ENCODE results near the gene LAIR2.

LAIR2 gene

GRCh38 chr19:54502518-54503048 is at the start of gene LAIR2:
LAIR2 (plus strand) TSS chr19:54502831; CDS start chr19:54502919, 88 bp downstream.
- DNase-seq = no peak

- no peak for DNase-seq
Observed at GRCh38 chr19:54453921-54454780, 48.5 kb upstream of the LAIR2 start.

GRCh38 chr19:54454781-54455675 is 47.6 kb upstream of the LAIR2 start:
- DNase-seq = no peak

- DNase-seq = no peak
Observed at GRCh38 chr19:54455786-54456422, 46.7 kb upstream of the LAIR2 start.

GRCh38 chr19:54456423-54457373 is 45.9 kb upstream of the LAIR2 start:
- DNase-seq = no peak

- DNase-seq = no peak
Observed at GRCh38 chr19:54457773-54458647, 44.6 kb upstream of the LAIR2 start.

- DNase-seq = no peak
Observed at GRCh38 chr19:54458648-54459281, 43.9 kb upstream of the LAIR2 start.

- no peak for DNase-seq
Observed at GRCh38 chr19:54459282-54460229, 43.1 kb upstream of the LAIR2 start.

- DNase-seq = no peak
Observed at GRCh38 chr19:54460230-54461005, 42.2 kb upstream of the LAIR2 start.

GRCh38 chr19:54461210-54461609 is 41.4 kb upstream of the LAIR2 start:
- no peak for DNase-seq

- no peak for DNase-seq
Observed at GRCh38 chr19:54461613-54462012, 41.0 kb upstream of the LAIR2 start.

- no peak for DNase-seq
Observed at GRCh38 chr19:54462047-54462654, 40.5 kb upstream of the LAIR2 start.

- DNase-seq = peak; percentile 66
Observed at GRCh38 chr19:54462655-54463530, 39.7 kb upstream of the LAIR2 start.

GRCh38 chr19:54463531-54464043 is 39.0 kb upstream of the LAIR2 start, which contains the start of gene LENG9:
LENG9 (minus strand) TSS chr19:54463778; CDS start chr19:54463526, 252 bp downstream.
- peak; percentile 89 for DNase-seq

- DNase-seq = peak; percentile 68
Observed at GRCh38 chr19:54464044-54464629, 38.5 kb upstream of the LAIR2 start.

Measured in activated CD8-positive, alpha-beta memory T cell treated with anti-CD3 and anti-CD28 coated beads, Interleukin-2, amount 50 U/mL, for 4 hours (primary cell).